Spleen (tissue), 11 donors: Measurements from ENCODE around the gene TFAP2C. TPM values are rescaled to one million over a fixed set of nuclear protein-coding genes. Genes with fewer than 3 reads are reported as not detected.

Experiments
- DNase-seq: peaks from one replicate; pipeline ENCODE4 v3.0.0-alpha.2; 2020
- H3K27ac ChIP-seq, 8 donors: fragments of 200-600 bp; sonication (generic) in 7 of 8; 1 replicate in 4 of 8; 2 replicates in 4 of 8; pipeline versions ENCODE4 v1.5.0 to v1.8.0; 2016 to 2021; ENCODE audit warnings: inconsistent platforms in 4 of 8, mild to moderate bottlenecking in 4 of 8, moderate library complexity in 1 of 8
- H3K27me3 ChIP-seq, 7 donors: fragments of 200-600 bp; sonication (generic) in 6 of 7; replicated peaks in 1 of 7; 1 replicate in 4 of 7; 2 replicates in 3 of 7; pipeline versions ENCODE4 v1.5.0 to v1.8.0; 2016 to 2021; ENCODE audit warnings: inconsistent platforms in 3 of 7, mild to moderate bottlenecking in 1 of 7
- H3K36me3 ChIP-seq, 6 donors: fragments of 200-600 bp; sonication (generic) in 5 of 6; 1 replicate in 4 of 6; 2 replicates in 2 of 6; pipeline versions ENCODE4 v1.5.0 to v1.8.0; 2016 to 2021; ENCODE audit warnings: inconsistent platforms in 2 of 6
- H3K4me1 ChIP-seq, 6 donors: fragments of 200-600 bp; sonication (generic) in 5 of 6; 1 replicate in 3 of 6; 2 replicates in 3 of 6; pipeline versions ENCODE4 v1.5.0 to v1.8.0; 2016 to 2021; ENCODE audit warnings: inconsistent platforms in 3 of 6
- H3K4me3 ChIP-seq, 8 donors: fragments of 200-600 bp; sonication (generic) in 7 of 8; 1 replicate in 4 of 8; 2 replicates in 4 of 8; pipeline versions ENCODE4 v1.5.0 to v1.8.0; 2016 to 2021; ENCODE audit warnings: inconsistent platforms in 4 of 8, mild to moderate bottlenecking in 4 of 8, moderate library complexity in 2 of 8
- H3K9me3 ChIP-seq, 8 donors: fragments of 200-600 bp; sonication (generic) in 7 of 8; 1 replicate in 4 of 8; 2 replicates in 4 of 8; pipeline versions ENCODE4 v1.5.0 to v1.8.0; 2016 to 2021; ENCODE audit warnings: inconsistent platforms in 4 of 8
- CTCF ChIP-seq, 11 experiments: fragments of 200-600 bp in 7 of 11; fragments of 450-650 bp in 4 of 11; sonication (generic) in 4 of 11; IDR thresholded peaks in 8 of 11; conservative IDR thresholded peaks in 3 of 11; 1 replicate in 7 of 11; 2 replicates in 4 of 11; pipeline versions ENCODE4 v1.4.0 to v1.8.0; 2016 to 2021; ENCODE audit warnings: antibody characterized with exemption in 11 of 11, inconsistent platforms in 4 of 11, mild to moderate bottlenecking in 1 of 11
- POLR2A ChIP-seq, 3 donors: fragments of 450-650 bp; IDR thresholded peaks; one replicate each; pipeline ENCODE4 v1.5.1; 2017; ENCODE audit warnings: antibody characterized with exemption in 3 of 3, mild to moderate bottlenecking in 1 of 3
- POLR2AphosphoS5 ChIP-seq, 3 donors: sonication (generic); formaldehyde crosslinking; IDR thresholded peaks; one replicate each; pipeline ENCODE4 v1.5.1; 2017; ENCODE audit warnings: antibody characterized with exemption in 3 of 3
- WGBS, 5 donors: extraction: QIAGEN DNeasy Blood & Tissue Kit in 3 of 5; methylation state at CpG; one replicate each; pipeline versions ENCODE4 v1.1.5 to v1.1.7; 2013 to 2018; 5-methylcytosine and 5-hydroxymethylcytosine counted together
- intact Hi-C: fragments of 100-400 bp; cut with DNase I; formaldehyde crosslinking; loops from one replicate; pipeline ENCODE4 v1.15.0; 2023; ENCODE audit warnings: low total_unique reads
- polyA plus RNA-seq, 3 donors: library from polyadenylated mRNA; stranded (reverse); fragments of 200-250 nt; gene quantifications; one replicate each; pipeline ENCODE4 v1.2.1, GENCODE V29; 2013
- total RNA-seq, 7 donors: library from RNA; depleted of rRNA in 3 of 7; stranded (reverse); fragments of >200 nt in 3 of 7; fragmentation: NEBNext Ultra II Directional in 4 of 7; extraction: Animal tissue kit (Norgen Biotek cat#: 25700) in 4 of 7; gene quantifications; one replicate each; pipeline versions ENCODE4 v1.1.0 to v1.2.1, GENCODE V29; 2016 to 2021
- donor health status: healthy with polysubstance abuse.
- donor health status: DM: no; HTN: no; CAD: no; lungs with moderate emphysema.
- donor health status: DM: no; HTN: no; CAD: no.
- donor health status: Bipolar disorder and iron deficiency.
- donor health status: healthy.
- donor health status: DM: no; HTN: no; CAD: no.
- donor health status: DM: yes; HTN: yes; CAD: no.

The TFAP2C gene
- total and polyA plus RNA-seq, 10 donors, result 0.03 to 0.16 (median 0.10) TPM; not detected in 7

GRCh38 chr20:56607061-56607704, 21.9 kb upstream of the TFAP2C start:
- no peak for TF ChIP-seq POLR2A (IDR thresholded peaks at IDR 0.05)
- no peak for TF ChIP-seq CTCF (IDR thresholded peaks at IDR 0.05 in 8 of 11, conservative IDR thresholded peaks at IDR 0.05 in 3 of 11)
- TF ChIP-seq POLR2AphosphoS5 (IDR thresholded peaks at IDR 0.05), result no peak
- Histone ChIP-seq H3K4me1 (no peaks in the 10 kb centered on the region), H3K27ac (no peak overlapping the region), H3K36me3 (no peaks in the 10 kb centered on the region), H3K9me3 (no peaks in the 10 kb centered on the region), H3K4me3 (no peak overlapping the region), H3K27me3 (no peaks in the 10 kb centered on the region)
- WGBS, 5 donors, result 81 to 89% (median 84%) methylated on average over 11 of the region's 11 CpGs
- DNase-seq, result no peak
- intact Hi-C loops, result no loop called here

GRCh38 chr20:56608376-56608775, 20.7 kb upstream of the TFAP2C start:
- no peak for DNase-seq
- no peak for TF ChIP-seq POLR2A (IDR thresholded peaks at IDR 0.05)
- TF ChIP-seq CTCF (IDR thresholded peaks at IDR 0.05 in 8 of 11, conservative IDR thresholded peaks at IDR 0.05 in 3 of 11), result no peak
- no peak for TF ChIP-seq POLR2AphosphoS5 (IDR thresholded peaks at IDR 0.05)
- Histone ChIP-seq H3K4me1 (no peaks in the 10 kb centered on the region), H3K27ac (no peak overlapping the region), H3K4me3 (no peak overlapping the region), H3K27me3 (no peaks in the 10 kb centered on the region), H3K36me3 (no peaks in the 10 kb centered on the region), H3K9me3 (no peaks in the 10 kb centered on the region)
- intact Hi-C loops, result no loop called here
- WGBS, 5 donors, result 87 to 97% (median 94%) methylated on average over 3 of the region's 3 CpGs

GRCh38 chr20:56609321-56609720, 19.8 kb upstream of the TFAP2C start:
- Histone ChIP-seq H3K36me3 (no peaks in the 10 kb centered on the region), H3K4me3 (no peak overlapping the region), H3K4me1 (no peaks in the 10 kb centered on the region), H3K9me3 (no peaks in the 10 kb centered on the region), H3K27ac (no peak overlapping the region), H3K27me3 (no peaks in the 10 kb centered on the region)
- no peak for TF ChIP-seq POLR2A (IDR thresholded peaks at IDR 0.05)
- 74 to 85% (median 79%) methylated on average over 3 of the region's 3 CpGs for WGBS, 5 donors
- no peak for DNase-seq
- intact Hi-C loops, result no loop called here

GRCh38 chr20:56610098-56610497, 19.0 kb upstream of the TFAP2C start:
- H3K36me3 ChIP-seq, result no peaks in the 10 kb centered on the region
- no peaks in the 10 kb centered on the region for H3K4me1 ChIP-seq
- 74 to 92% (median 88%) methylated on average over 6 of the region's 6 CpGs for WGBS, 5 donors
- DNase-seq, result no peak
- H3K9me3 ChIP-seq, result no peaks in the 10 kb centered on the region
- TF ChIP-seq CTCF (IDR thresholded peaks at IDR 0.05 in 8 of 11, conservative IDR thresholded peaks at IDR 0.05 in 3 of 11), result no peak
- TF ChIP-seq POLR2AphosphoS5 (IDR thresholded peaks at IDR 0.05), result no peak
- no peak for TF ChIP-seq POLR2A (IDR thresholded peaks at IDR 0.05)
- intact Hi-C loops, result no loop called here
- no peaks in the 10 kb centered on the region for H3K27me3 ChIP-seq
- H3K27ac ChIP-seq, result no peak overlapping the region
- no peak overlapping the region for H3K4me3 ChIP-seq
